Neural progenitor cell (in vitro differentiated cells): ENCODE results near the gene CBLL1.

Experiments
- EZH2 ChIP-seq: fragments of 200-600 bp; sonication (generic); IDR thresholded peaks from 2 replicates; pipeline ENCODE4 v1.6.1; 2017; ENCODE audit warnings: antibody characterized with exemption, mild to moderate bottlenecking, moderate library complexity
- TF ChIP-seq, protein P1 (sequence below): fragments of 200-600 bp; sonication (generic); IDR thresholded peaks from 2 replicates; pipeline ENCODE4 v1.5.1; 2017; ENCODE audit warnings: antibody characterized with exemption, mild to moderate bottlenecking

DNA sequence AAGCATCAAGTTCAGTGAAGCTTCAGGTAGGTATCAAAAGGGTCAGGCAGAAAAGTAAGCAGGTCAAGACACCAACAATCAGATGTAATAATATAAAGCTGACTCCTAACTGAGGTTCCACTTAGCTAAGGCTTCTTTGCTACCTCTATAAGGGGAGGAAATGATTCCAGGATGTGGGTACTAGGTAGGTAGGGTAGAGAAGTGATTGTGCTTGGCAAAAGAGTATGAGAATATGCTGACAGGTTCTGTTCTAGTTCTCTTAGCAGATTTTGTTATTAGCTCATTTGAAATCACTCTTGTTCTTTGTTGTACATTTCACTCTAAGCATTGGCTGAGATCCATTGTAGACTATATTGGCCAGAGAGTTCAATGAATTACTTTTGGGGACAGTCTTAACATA, 40.7 kb upstream of the CBLL1 start:
- TF ChIP-seq, protein P1, sequence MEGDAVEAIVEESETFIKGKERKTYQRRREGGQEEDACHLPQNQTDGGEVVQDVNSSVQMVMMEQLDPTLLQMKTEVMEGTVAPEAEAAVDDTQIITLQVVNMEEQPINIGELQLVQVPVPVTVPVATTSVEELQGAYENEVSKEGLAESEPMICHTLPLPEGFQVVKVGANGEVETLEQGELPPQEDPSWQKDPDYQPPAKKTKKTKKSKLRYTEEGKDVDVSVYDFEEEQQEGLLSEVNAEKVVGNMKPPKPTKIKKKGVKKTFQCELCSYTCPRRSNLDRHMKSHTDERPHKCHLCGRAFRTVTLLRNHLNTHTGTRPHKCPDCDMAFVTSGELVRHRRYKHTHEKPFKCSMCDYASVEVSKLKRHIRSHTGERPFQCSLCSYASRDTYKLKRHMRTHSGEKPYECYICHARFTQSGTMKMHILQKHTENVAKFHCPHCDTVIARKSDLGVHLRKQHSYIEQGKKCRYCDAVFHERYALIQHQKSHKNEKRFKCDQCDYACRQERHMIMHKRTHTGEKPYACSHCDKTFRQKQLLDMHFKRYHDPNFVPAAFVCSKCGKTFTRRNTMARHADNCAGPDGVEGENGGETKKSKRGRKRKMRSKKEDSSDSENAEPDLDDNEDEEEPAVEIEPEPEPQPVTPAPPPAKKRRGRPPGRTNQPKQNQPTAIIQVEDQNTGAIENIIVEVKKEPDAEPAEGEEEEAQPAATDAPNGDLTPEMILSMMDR = no peak
- no peak for TF ChIP-seq EZH2
